H1 (cell line): ENCODE data around the gene PHYHD1. TPM values are rescaled to one million over a fixed set of nuclear protein-coding genes. Genes with fewer than 3 reads are reported as not detected.

Experiments
- CTCF ChIA-PET: fragments of 300-600 bp; sonication (Branson Sonifier 250); formaldehyde crosslinking; loops from one replicate; lab custom pipeline; 2021; ENCODE audit not compliant: partially characterized antibody; lab: Charles Lee
- POLR2A ChIA-PET: fragments of 300-600 bp; sonication (Branson Sonifier 250); formaldehyde crosslinking; loops from one replicate; lab custom pipeline; 2021; ENCODE audit warnings: inconsistent platforms; ENCODE audit not compliant: partially characterized antibody; lab: Charles Lee
- DNase-seq, 2 experiments: peaks; one replicate each; pipeline versions ENCODE4 v3.0.0 to v3.0.0-alpha.2; 2010 to 2022; ENCODE audit warnings: low spot score in 2 of 2, low read depth in 1 of 2, mixed read lengths in 1 of 2
- FAIRE-seq: peaks from 2 replicates; lab custom pipeline; 2011; peaks lifted over from hg19 to GRCh38; lab: Jason Lieb, UNC
- H2AFZ ChIP-seq: 2 replicates; pipeline ENCODE4 v1.8.1; 2012; ENCODE audit warnings: low read length, inconsistent platforms
- H2AK5ac ChIP-seq: 2 replicates; pipeline ENCODE4 v1.6.1; 2013; ENCODE audit warnings: low read depth, low read length
- H2BK120ac ChIP-seq: replicated peaks from 2 replicates; pipeline ENCODE3; 2013; ENCODE audit warnings: low read depth, low read length, inconsistent platforms
- H2BK12ac ChIP-seq: 2 replicates; pipeline ENCODE4 v1.6.1; 2013; ENCODE audit warnings: low read depth, low read length
- H2BK15ac ChIP-seq: 2 replicates; pipeline ENCODE4 v1.6.1; 2013; ENCODE audit warnings: low read length
- H2BK20ac ChIP-seq: 2 replicates; pipeline ENCODE4 v1.6.1; 2013; ENCODE audit warnings: low read length
- H2BK5ac ChIP-seq: 2 replicates; pipeline ENCODE4 v1.6.1; 2013; ENCODE audit warnings: low read depth, low read length
- H3K14ac ChIP-seq: 2 replicates; pipeline ENCODE4 v1.6.1; 2013; ENCODE audit warnings: inconsistent platforms; ENCODE audit not compliant: insufficient read length
- H3K18ac ChIP-seq: 2 replicates; pipeline ENCODE4 v1.6.1; 2013; ENCODE audit warnings: low read length; ENCODE audit errors: extremely low read depth
- H3K23ac ChIP-seq: 2 replicates; pipeline ENCODE4 v1.6.1; 2013; ENCODE audit warnings: inconsistent platforms; ENCODE audit not compliant: insufficient read length
- H3K23me2 ChIP-seq: 2 replicates; pipeline ENCODE4 v1.6.1; 2013; ENCODE audit warnings: low read depth, low read length
- H3K27ac ChIP-seq: 2 replicates; pipeline ENCODE4 v1.6.1; 2011; ENCODE audit warnings: low read depth, low read length, inconsistent platforms
- H3K27me3 ChIP-seq, 4 experiments: replicated peaks in 1 of 4; 1 replicate in 1 of 4; 2 replicates in 3 of 4; pipeline versions ENCODE4 v1.6.1 to v1.8.1; 2011 to 2013; ENCODE audit warnings: low read length in 3 of 4, mild to moderate bottlenecking in 3 of 4, inconsistent platforms in 2 of 4, mixed read lengths in 2 of 4, moderate library complexity in 1 of 4; ENCODE audit not compliant: control insufficient read depth in 3 of 4, insufficient read depth in 3 of 4; ENCODE audit errors: extremely low read depth in 1 of 4
- H3K36me3 ChIP-seq, 4 experiments: 2 replicates each; pipeline versions ENCODE4 v1.6.1 to v1.8.1; 2011 to 2013; ENCODE audit warnings: mild to moderate bottlenecking in 4 of 4, low read length in 3 of 4, moderate library complexity in 2 of 4, control low read depth in 1 of 4, inconsistent platforms in 1 of 4; ENCODE audit not compliant: insufficient read depth in 4 of 4, control insufficient read depth in 2 of 4
- H3K4ac ChIP-seq: replicated peaks from 2 replicates; pipeline ENCODE3; 2013; ENCODE audit warnings: low read length, low read depth, mixed read lengths, inconsistent platforms; ENCODE audit not compliant: insufficient read length
- H3K4me1 ChIP-seq, 4 experiments: replicated peaks in 1 of 4; 1 replicate in 1 of 4; 2 replicates in 3 of 4; pipeline versions ENCODE4 v1.6.1 to v1.8.1; 2011 to 2013; ENCODE audit warnings: low read length in 3 of 4, inconsistent platforms in 2 of 4, mixed read lengths in 1 of 4; ENCODE audit not compliant: insufficient read depth in 4 of 4, control insufficient read depth in 3 of 4
- H3K4me2 ChIP-seq, 2 experiments: 2 replicates each; pipeline versions ENCODE4 v1.6.1 to v1.8.1; 2011 to 2013; ENCODE audit warnings: low read depth in 2 of 2, low read length in 2 of 2, control low read depth in 1 of 2, inconsistent platforms in 1 of 2, mild to moderate bottlenecking in 1 of 2; ENCODE audit not compliant: insufficient read depth in 1 of 2
- H3K4me3 ChIP-seq, 4 experiments: fragments of 200-600, 300-600 bp in 1 of 4; sonication (generic), shearing (Covaris generic), sonication (Bioruptor Twin) in 1 of 4; 2 replicates each; pipeline versions ENCODE4 v1.5.1 to v1.8.1; 2011 to 2016; ENCODE audit warnings: low read length in 4 of 4, low read depth in 3 of 4, control low read depth in 2 of 4, inconsistent platforms in 2 of 4, mild to moderate bottlenecking in 2 of 4, mixed read lengths in 1 of 4, moderate library complexity in 1 of 4; ENCODE audit not compliant: insufficient read depth in 2 of 4; ENCODE audit errors: extremely low read depth in 1 of 4
- H3K56ac ChIP-seq: replicated peaks from 2 replicates; pipeline ENCODE3; 2013; ENCODE audit warnings: low read depth, mild to moderate bottlenecking, mixed read lengths, low read length, inconsistent platforms; ENCODE audit not compliant: insufficient read length
- H3K79me1 ChIP-seq: 2 replicates; pipeline ENCODE4 v1.6.1; 2013; ENCODE audit warnings: low read depth, low read length, control low read depth
- H3K79me2 ChIP-seq, 2 experiments: 2 replicates each; pipeline versions ENCODE4 v1.6.1 to v1.8.1; 2012 to 2013; ENCODE audit warnings: low read length in 2 of 2, mild to moderate bottlenecking in 2 of 2, inconsistent platforms in 1 of 2; ENCODE audit not compliant: insufficient read depth in 2 of 2, control insufficient read depth in 1 of 2
- H3K9ac ChIP-seq, 4 experiments: replicated peaks in 1 of 4; 1 replicate in 1 of 4; 2 replicates in 3 of 4; pipeline versions ENCODE4 v1.6.1 to v1.8.1; 2011 to 2013; ENCODE audit warnings: low read depth in 3 of 4, low read length in 3 of 4, control low read depth in 2 of 4, mild to moderate bottlenecking in 2 of 4, moderate library complexity in 2 of 4, inconsistent platforms in 1 of 4; ENCODE audit errors: extremely low read depth in 1 of 4
- H3K9me3 ChIP-seq, 2 experiments: 2 replicates each; pipeline versions ENCODE4 v1.6.1 to v1.8.1; 2012 to 2013; ENCODE audit warnings: mild to moderate bottlenecking in 2 of 2, moderate library complexity in 2 of 2, control low read depth in 1 of 2, inconsistent platforms in 1 of 2, low read depth in 1 of 2, low read length in 1 of 2, mixed read lengths in 1 of 2; ENCODE audit not compliant: insufficient read depth in 2 of 2
- H4K20me1 ChIP-seq, 2 experiments: replicated peaks in 1 of 2; 2 replicates each; pipeline versions ENCODE3 to v1.8.1; 2011 to 2013; ENCODE audit warnings: inconsistent platforms in 2 of 2, low read length in 2 of 2, mild to moderate bottlenecking in 1 of 2; ENCODE audit not compliant: insufficient read depth in 2 of 2, control insufficient read depth in 1 of 2
- H4K5ac ChIP-seq: 2 replicates; pipeline ENCODE4 v1.6.1; 2013; ENCODE audit warnings: low read length, low read depth, mixed read lengths, inconsistent platforms; ENCODE audit not compliant: insufficient read length
- H4K8ac ChIP-seq: 2 replicates; pipeline ENCODE4 v1.8.0; 2013; ENCODE audit warnings: mild to moderate bottlenecking, moderate library complexity, low read length, inconsistent platforms; ENCODE audit not compliant: insufficient read depth; ENCODE audit errors: extremely low read depth
- H4K91ac ChIP-seq: replicated peaks from 2 replicates; pipeline ENCODE3; 2013; ENCODE audit warnings: low read length, mixed read lengths, inconsistent platforms; ENCODE audit not compliant: insufficient read length
- CTBP2 ChIP-seq: IDR thresholded peaks from 2 replicates; pipeline ENCODE4 v1.7.0; 2011; ENCODE audit warnings: borderline replicate concordance, mild to moderate bottlenecking, moderate library complexity, mixed read lengths, low read length; ENCODE audit not compliant: insufficient read depth, insufficient read length
- MAFK ChIP-seq: IDR thresholded peaks from 2 replicates; pipeline ENCODE4 v1.6.1; 2012; ENCODE audit warnings: low read depth, mild to moderate bottlenecking, improper control_type of control experiment, low read length
- RXRA ChIP-seq: IDR thresholded peaks from 2 replicates; pipeline ENCODE4 v1.6.1; 2011; ENCODE audit warnings: low read depth, mild to moderate bottlenecking, low read length, moderate library complexity; ENCODE audit not compliant: insufficient read depth
- WGBS, 2 experiments: shearing (Covaris generic) in 1 of 2; methylation state at CpG; one replicate each; pipeline versions ENCODE4 v1.1.6 to v1.1.7; 2013 to 2015; ENCODE audit warnings: low lambda C conversion rate in 2 of 2, mixed read lengths in 2 of 2, inconsistent platforms in 1 of 2, low coverage in 1 of 2, missing lambda C conversion rate in 1 of 2; ENCODE audit not compliant: insufficient replicate concordance in 2 of 2, insufficient coverage in 1 of 2, insufficient read length in 1 of 2; ENCODE audit errors: extremely low coverage in 1 of 2, missing lambda C conversion rate in 1 of 2; 5-methylcytosine and 5-hydroxymethylcytosine counted together
- polyA plus RNA-seq, 7 experiments: library from polyadenylated mRNA; depleted of rRNA in 3 of 7; stranded (reverse) in 5 of 7; unstranded in 2 of 7; fragments of >200 nt in 5 of 7; fragments of 200-250 nt in 2 of 7; gene quantifications; 1 replicate in 5 of 7; 2 replicates in 1 of 7; 4 replicates in 1 of 7; pipeline versions ENCODE4 v1.2.1 to v1.2.3, GENCODE V29; 2011 to 2013; ENCODE audit warnings: missing spikeins in 2 of 7, mixed read lengths in 2 of 7
- total RNA-seq: library from RNA; stranded (reverse); fragmentation: NEBNext Ultra II Directional; extraction: Animal tissue kit (Norgen Biotek cat#: 25700); gene quantifications from 2 replicates; pipeline ENCODE4 v1.2.1, GENCODE V29; 2021
- TF ChIP-seq, protein P1 (sequence below): IDR thresholded peaks from 2 replicates; pipeline ENCODE4 v1.6.1; 2012; ENCODE audit warnings: inconsistent platforms

PHYHD1 gene
- total and polyA plus RNA-seq, 2 of the 8 experiments (the other 6 are each of a cell fraction or from before 2014, with no cell fraction given), result 14.1 to 25.6 TPM

- CTCF ChIA-PET, result interaction anchor here (0.5 to 9.7 kb wide), 45 partner anchors 7 to 782 kb away, joined by 3 to 139 read pairs (median 4); partner anchors contain the start of genes ENDOG, KYAT1, LRRC8A and PHYHD1
- TF ChIP-seq RXRA, result no peak
- no peak for TF ChIP-seq MAFK
- TF ChIP-seq CTBP2, result no peak
- TF ChIP-seq, protein P1, sequence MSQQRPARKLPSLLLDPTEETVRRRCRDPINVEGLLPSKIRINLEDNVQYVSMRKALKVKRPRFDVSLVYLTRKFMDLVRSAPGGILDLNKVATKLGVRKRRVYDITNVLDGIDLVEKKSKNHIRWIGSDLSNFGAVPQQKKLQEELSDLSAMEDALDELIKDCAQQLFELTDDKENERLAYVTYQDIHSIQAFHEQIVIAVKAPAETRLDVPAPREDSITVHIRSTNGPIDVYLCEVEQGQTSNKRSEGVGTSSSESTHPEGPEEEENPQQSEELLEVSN, result no peak
Observed at GRCh38 chr9:128928624-128929023, 7.8 kb downstream of the PHYHD1 start.

More at GRCh38 chr9:128928624-128929023, 7.8 kb downstream of the PHYHD1 start:
- H3K9me3 ChIP-seq, result no peaks in the 10 kb centered on the region
- 88% methylated on average over 2 of the region's 2 CpGs; no CpG with 5 or more reads in 1 of the 2 experiments for WGBS, 2 experiments
- H4K5ac ChIP-seq, result no peak overlapping the region
- FAIRE-seq (no peak), DNase-seq (no peak)
- H3K18ac ChIP-seq, result no peak overlapping the region
- H3K23ac ChIP-seq, result no peak overlapping the region
- no peak overlapping the region for H2BK12ac ChIP-seq
- no peaks in the 10 kb centered on the region for H3K36me3 ChIP-seq
- no peaks in the 10 kb centered on the region for H3K79me2 ChIP-seq
- H2BK15ac ChIP-seq, result no peak overlapping the region
- no peaks in the 10 kb centered on the region; a peak in 1 of 7 replicates for H3K4me1 ChIP-seq
- no peak overlapping the region for H3K27ac ChIP-seq
- POLR2A ChIA-PET, result interaction anchor here (0.9 to 2.7 kb wide), 11 partner anchors 8 to 766 kb away, joined by 3 to 9 read pairs (median 4); partner anchors contain the start of genes ENDOG and SPOUT1
- no peak overlapping the region for H2AK5ac ChIP-seq
- H3K9ac ChIP-seq, result no peak overlapping the region
- H3K14ac ChIP-seq, result no peak overlapping the region
- H3K4me2 ChIP-seq, result no peak overlapping the region
- H2BK20ac ChIP-seq, result no peak overlapping the region
- no peak overlapping the region for H4K91ac ChIP-seq
- no peak overlapping the region for H3K4me3 ChIP-seq
- H3K23me2 ChIP-seq, result no peaks in the 10 kb centered on the region
- no peaks in the 10 kb centered on the region for H3K79me1 ChIP-seq
- H2BK120ac ChIP-seq, result no peak overlapping the region
- peaks cover 0 to 2% of the 10 kb centered on the region in 2 experiments for H4K20me1 ChIP-seq
- no peak overlapping the region for H4K8ac ChIP-seq
- no peak overlapping the region for H3K4ac ChIP-seq
- no peak overlapping the region for H2AFZ ChIP-seq
- no peak overlapping the region for H2BK5ac ChIP-seq
- H3K56ac ChIP-seq, result no peak overlapping the region
- H3K27me3 ChIP-seq, result no peaks in the 10 kb centered on the region
